Cerebellar cortex (tissue), 1 donor: Measurements from ENCODE around the gene STAMBPL1.
"Not testable (repeated sequence)": the region's sequence is repeated elsewhere in the genome, so short reads cannot be mapped to it uniquely, and the experiment has no call there.

Source experiments
- DNase-seq: peaks from one replicate; pipeline ENCODE4 v3.0.0-alpha.2; 2015; ENCODE audit warnings: low spot score

Gene STAMBPL1

GRCh38 chr10:88879534-88880281 is at the start of gene STAMBPL1:
Gene STAMBPL1 (plus strand): TSS chr10:88880245. CDS start chr10:88901709, 21,464 bp downstream.
- DNase-seq = peak; percentile 70

GRCh38 chr10:88830643-88831268 is 49.3 kb upstream of the STAMBPL1 start:
- DNase-seq = no peak

DNA sequence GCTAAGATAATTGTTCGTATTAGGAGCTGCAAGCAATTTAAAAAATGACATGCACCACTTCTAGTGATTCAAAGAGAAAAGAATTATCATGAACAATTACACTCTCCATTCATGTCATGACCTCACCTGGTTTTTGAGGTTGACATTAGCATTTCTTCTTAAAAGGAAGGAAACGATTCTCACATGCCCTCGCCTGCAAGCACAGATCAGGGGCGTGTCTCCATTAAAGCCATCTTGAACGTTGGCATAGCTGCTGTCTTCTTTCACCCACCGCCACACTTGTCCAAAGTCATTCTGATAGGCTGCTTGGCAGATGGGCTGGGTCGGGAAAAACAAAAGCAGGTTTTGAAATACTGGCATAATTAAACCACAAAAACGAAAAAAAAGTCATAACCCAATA is 48.3 kb upstream of the STAMBPL1 start:
- no peak for DNase-seq

- DNase-seq = no peak
Observed at GRCh38 chr10:88832376-88832775, 47.7 kb upstream of the STAMBPL1 start.

GRCh38 chr10:88833156-88833555 is 46.9 kb upstream of the STAMBPL1 start:
- no peak for DNase-seq

DNA sequence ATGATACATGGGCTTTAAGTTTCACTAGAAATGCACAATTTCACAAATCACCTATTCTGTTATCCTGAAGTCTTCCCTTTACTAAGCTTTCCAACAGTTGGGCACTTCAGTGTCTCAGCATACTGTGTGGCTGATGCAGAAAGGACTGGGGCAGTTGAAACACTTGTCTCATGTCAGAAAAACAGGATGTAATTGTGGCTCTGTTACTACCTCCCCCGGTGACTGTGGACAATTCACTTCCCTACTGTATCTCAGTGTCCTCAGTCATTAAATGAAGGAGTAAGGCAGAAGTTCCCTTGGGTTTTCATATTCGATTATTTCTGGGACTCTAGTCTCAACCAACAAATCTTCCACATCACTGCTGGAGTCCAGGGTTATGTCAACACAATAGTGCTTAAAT is 46.3 kb upstream of the STAMBPL1 start:
- no peak for DNase-seq

DNA sequence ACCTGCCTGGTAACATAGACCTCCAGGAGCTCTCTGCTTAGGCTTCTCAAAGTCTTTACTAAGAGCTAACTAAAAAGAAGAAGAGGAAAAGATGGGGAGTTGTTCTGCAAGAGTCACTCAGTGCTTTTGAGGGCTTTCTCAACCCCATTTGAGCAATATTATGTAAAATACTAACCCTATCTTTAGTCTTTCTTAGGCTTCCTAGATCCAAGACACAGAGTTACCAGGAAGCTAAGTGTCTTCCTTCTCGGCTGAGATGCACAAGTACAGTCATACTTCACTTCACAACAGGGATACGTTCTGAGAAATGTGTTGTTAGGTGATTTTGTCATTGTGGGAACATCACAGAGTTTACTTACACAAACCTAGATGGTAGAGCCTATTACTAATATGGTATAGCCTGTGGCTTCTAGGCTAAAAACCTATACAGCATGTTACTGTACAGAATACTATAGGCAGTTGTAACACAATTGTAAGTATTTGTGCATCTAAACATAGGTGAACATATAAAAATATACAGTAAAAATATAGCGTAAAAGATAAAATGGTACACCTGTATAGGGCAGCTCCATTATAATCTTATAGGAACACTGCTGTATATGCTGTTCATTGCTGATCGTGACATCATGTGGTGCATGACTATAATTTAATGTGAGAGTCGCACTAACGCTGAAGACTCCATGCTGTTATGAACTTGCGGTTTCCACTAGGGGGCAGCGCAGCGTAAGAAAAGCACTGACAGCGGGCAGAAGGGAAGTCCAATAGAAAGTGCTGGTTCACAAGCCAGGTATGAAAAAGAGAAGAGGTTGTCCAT is 44.7 kb upstream of the STAMBPL1 start:
- peak; percentile 90 for DNase-seq

GRCh38 chr10:88835910-88836221 is 44.2 kb upstream of the STAMBPL1 start:
- no peak for DNase-seq

DNA sequence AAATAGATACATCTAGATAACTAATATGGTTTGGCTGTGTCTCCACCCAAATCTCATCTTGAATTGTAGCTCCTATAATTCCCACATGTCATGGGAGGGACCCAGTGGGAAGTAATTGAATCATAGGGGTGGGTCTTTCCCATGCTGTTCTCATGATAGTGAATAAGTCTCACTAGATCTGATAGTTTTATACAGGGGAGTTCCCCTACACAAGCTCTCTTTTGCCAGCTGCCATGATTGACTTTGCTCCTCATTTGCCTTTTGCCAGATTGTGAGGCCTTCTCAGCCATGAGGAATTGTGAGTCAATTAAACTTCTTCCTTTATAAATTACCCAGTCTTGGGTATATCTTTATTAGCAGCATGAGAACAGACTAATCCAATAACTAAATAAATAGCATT is 42.4 kb upstream of the STAMBPL1 start:
- not testable (repeated sequence) for DNase-seq

GRCh38 chr10:88838766-88839350 is 41.2 kb upstream of the STAMBPL1 start:
- DNase-seq = no peak

- no peak for DNase-seq
Observed at GRCh38 chr10:88840104-88840503, 39.9 kb upstream of the STAMBPL1 start.

DNA sequence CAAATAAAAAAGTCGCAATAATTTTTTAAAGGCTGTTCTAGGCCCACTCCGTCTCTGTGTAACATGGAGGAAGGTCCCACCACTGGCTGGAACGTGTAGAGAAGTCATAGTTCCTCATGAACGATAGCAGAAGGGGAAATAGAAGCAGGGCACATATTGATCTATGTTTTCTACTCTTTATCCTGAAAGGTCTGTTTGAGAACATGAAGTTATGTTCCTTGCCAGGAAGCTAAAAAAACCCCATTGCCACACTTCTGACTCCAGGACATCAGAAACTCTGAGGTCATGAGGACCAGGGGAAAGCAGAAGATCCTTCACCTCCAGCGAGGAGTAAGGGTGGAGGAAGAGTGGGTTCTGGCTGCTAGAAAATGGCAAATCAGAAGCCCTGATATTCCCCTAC is 39.2 kb upstream of the STAMBPL1 start:
- DNase-seq = no peak

DNA sequence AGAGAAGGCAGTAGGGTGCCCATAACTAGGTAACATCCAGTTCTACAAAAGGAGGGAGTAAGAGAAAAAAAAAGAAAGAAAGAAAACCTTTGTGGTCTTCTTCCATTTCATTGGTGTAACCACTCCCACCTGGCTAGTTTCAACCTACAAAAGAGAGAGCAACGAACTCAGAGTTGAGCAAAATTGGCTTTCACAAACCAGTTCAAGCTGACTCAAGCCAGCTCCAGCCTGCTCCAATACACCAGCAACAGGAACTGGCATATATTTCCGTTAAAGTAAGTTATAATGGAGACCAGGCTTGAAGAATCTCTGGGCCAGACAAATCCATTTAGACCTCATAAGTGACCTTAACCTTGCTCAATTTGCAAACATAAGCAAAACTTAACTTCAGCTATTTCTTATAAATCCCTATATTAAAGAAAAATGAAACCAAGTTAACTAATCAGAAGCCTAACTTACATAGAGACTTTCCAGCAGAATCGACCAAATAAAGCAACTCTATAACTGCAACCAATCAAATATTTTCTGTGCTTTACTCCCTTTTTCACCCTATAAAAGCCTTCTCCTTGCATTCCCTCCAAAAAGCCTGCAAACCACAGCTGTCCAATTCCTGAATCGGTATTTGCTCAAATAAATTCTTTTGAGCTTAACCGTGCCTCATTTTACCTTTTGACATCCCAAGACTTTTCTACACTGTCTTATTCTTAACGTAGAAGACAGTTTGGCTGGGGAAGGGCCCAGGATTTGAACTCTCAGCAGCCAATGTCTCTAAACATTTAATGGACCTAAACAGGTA is 38.5 kb upstream of the STAMBPL1 start:
- no peak for DNase-seq

DNA sequence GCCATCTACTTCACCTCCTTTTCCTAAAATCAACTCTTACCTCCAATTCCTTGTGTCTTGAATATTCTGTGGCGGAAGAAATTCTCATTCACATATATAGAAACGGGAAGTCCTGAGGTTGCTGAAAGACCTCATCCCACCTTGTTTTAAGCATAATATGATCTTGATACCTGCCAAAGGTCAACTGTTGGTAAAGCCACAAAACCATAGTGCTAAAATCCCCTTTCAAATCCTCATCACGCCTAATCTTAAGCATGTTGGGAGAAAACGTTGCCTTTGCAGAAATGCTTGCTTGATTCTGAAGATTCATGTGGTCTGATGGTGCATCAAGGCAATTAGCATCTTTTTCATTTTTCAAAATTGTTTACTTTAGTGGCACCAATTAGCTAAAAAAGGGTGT is 36.9 kb upstream of the STAMBPL1 start:
- DNase-seq = no peak

DNA sequence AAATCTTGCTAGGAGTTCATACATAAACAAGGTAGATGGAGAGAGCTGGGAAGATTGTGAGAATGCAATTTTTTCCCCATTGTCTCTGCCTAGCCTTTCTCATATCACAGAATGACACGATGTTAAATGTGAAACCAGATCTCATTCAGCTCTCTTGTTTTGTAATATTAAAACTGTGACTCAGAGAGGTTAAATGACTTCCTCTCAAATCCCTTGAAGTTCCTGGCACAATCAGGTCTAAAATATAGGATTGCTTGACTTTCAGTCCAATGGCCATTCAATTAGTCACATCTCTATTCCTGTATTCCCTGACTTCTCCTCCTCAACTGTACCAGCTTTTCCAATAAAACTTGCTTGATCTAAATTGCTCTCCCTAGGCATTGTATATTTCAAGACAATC is 31.5 kb upstream of the STAMBPL1 start:
- no peak for DNase-seq

DNA sequence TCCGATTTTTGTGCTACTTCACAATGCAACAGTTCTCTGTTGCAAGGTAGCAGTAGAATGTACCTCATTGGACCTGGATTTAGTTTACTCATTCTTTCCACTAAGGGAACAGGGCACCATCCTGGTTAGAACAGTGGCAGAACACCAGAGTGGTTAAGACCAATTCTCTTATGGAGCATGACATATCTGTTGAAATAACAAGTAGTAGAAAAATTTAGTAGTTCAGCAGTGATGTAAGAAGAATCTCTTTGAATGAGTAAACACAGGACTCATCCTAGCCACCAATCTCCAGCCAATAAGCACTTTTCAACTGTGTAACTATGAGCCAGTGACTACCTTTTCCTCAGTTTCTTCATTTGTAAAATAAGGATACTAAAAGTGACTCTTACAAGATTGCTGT is 30.8 kb upstream of the STAMBPL1 start:
- no peak for DNase-seq

GRCh38 chr10:88850712-88851111 is 29.3 kb upstream of the STAMBPL1 start:
- no peak for DNase-seq

DNA sequence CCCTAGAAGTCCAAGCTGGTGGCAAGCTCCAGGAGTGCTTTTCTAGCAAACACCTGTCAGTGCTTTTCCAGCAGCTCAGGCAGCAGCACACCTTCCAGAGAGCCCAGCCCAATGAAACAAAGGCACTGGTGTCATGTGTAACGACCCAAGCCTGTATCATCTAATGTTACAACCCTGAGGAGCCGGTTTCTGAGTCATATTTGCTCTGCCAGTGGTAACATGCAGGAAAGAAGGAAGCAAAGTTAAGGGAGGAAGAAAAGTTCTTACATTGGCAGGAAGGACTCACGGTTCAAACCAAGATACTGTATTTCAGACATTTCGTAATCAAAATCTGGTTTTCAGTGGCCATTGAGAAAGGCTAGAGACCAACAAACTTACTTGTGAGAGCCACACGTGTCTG is 28.3 kb upstream of the STAMBPL1 start, which contains the start of gene ANKRD22:
ANKRD22 (minus strand) TSS at position 139 of the 400 bp plus-strand sequence. CDS start 237 bp downstream, outside the sequence.
- DNase-seq = no peak

DNA sequence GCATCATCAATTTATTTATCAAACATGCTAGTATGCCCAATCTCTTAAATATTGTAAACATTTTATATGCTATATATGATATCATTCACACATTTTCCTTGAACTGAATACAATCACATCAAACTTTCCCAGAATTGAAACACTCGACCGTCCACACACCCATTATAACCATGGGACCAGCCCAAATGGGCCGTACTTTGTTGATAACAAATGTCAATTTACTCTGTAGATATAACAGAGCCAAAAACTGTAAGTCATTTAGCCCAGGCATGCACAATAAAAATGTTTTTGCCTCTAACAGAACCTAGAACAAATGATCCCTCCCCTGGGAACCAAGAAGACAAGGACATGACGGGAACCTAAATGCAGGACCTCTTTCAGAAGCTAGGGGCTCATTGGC is 27.7 kb upstream of the STAMBPL1 start:
- DNase-seq = no peak

GRCh38 chr10:88853155-88853881 is 26.7 kb upstream of the STAMBPL1 start:
- DNase-seq = no peak

- DNase-seq = no peak
Observed at GRCh38 chr10:88854684-88855083, 25.4 kb upstream of the STAMBPL1 start.
